Measurements from ENCODE around the gene BAHCC1.

Gene BAHCC1

GRCh38 chr17:81500047-81500446, 104.8 kb downstream of the BAHCC1 start:
- Histone ChIP-seq H3K9ac (ENCODE audit: low read length in 5 of 5) (no peak overlapping the region), H3K9me3 (ENCODE audit: control insufficient read depth in 5 of 5, low read length in 5 of 5) (no peaks in the 10 kb centered on the region), H3K4me1 (ENCODE audit: control insufficient read depth in 5 of 5, insufficient read depth in 5 of 5, low read length in 5 of 5) (peaks cover 0 to 13% (median 2%) of the 10 kb centered on the region in 5 donors), H3K27ac (ENCODE audit: low read depth, low read length) (no peak overlapping the region), H3K36me3 (ENCODE audit: control insufficient read depth in 5 of 5, insufficient read depth in 5 of 5, low read length in 5 of 5) (no peaks in the 10 kb centered on the region), H3K4me3 (ENCODE audit: low read depth in 1 of 5, low read length in 5 of 5) (no peak overlapping the region), H3K27me3 (ENCODE audit: control insufficient read depth in 5 of 5, insufficient read depth in 4 of 5, low read length in 5 of 5) (peaks cover 0 to 12% (median 2%) of the 10 kb centered on the region in 5 donors)

- Histone ChIP-seq H3K36me3 (ENCODE audit: control insufficient read depth in 5 of 5, insufficient read depth in 5 of 5, low read length in 5 of 5) (no peaks in the 10 kb centered on the region), H3K9me3 (ENCODE audit: control insufficient read depth in 5 of 5, low read length in 5 of 5) (no peaks in the 10 kb centered on the region), H3K9ac (ENCODE audit: low read length in 5 of 5) (no peak overlapping the region), H3K4me1 (ENCODE audit: control insufficient read depth in 5 of 5, insufficient read depth in 5 of 5, low read length in 5 of 5) (peaks cover 0 to 13% (median 2%) of the 10 kb centered on the region in 5 donors), H3K27ac (ENCODE audit: low read depth, low read length) (no peak overlapping the region), H3K27me3 (ENCODE audit: control insufficient read depth in 5 of 5, insufficient read depth in 4 of 5, low read length in 5 of 5) (peaks cover 0 to 11% (median 2%) of the 10 kb centered on the region in 5 donors), H3K4me3 (ENCODE audit: low read depth in 1 of 5, low read length in 5 of 5) (no peak overlapping the region)
Measured at GRCh38 chr17:81502471-81503017, 107.3 kb downstream of the BAHCC1 start.

GRCh38 chr17:81503619-81504018, 108.4 kb downstream of the BAHCC1 start:
- Histone ChIP-seq H3K36me3 (ENCODE audit: control insufficient read depth in 5 of 5, insufficient read depth in 5 of 5, low read length in 5 of 5) (peaks cover 0 to 1% (median under 1%) of the 10 kb centered on the region in 5 donors), H3K4me1 (ENCODE audit: control insufficient read depth in 5 of 5, insufficient read depth in 5 of 5, low read length in 5 of 5) (peaks cover 0 to 14% (median 3%) of the 10 kb centered on the region in 5 donors), H3K27ac (ENCODE audit: low read depth, low read length) (no peak overlapping the region), H3K9ac (ENCODE audit: low read length in 5 of 5) (no peak overlapping the region), H3K4me3 (ENCODE audit: low read depth in 1 of 5, low read length in 5 of 5) (no peak overlapping the region), H3K9me3 (ENCODE audit: control insufficient read depth in 5 of 5, low read length in 5 of 5) (no peaks in the 10 kb centered on the region), H3K27me3 (ENCODE audit: control insufficient read depth in 5 of 5, insufficient read depth in 4 of 5, low read length in 5 of 5) (peaks cover 0 to 9% (median 2%) of the 10 kb centered on the region in 5 donors)

- H3K27ac ChIP-seq (ENCODE audit: low read depth, low read length): peak overlapping the region; percentile 54
- H3K9me3 ChIP-seq (ENCODE audit: control insufficient read depth in 5 of 5, low read length in 5 of 5): no peaks in the 10 kb centered on the region
- H3K27me3 ChIP-seq (ENCODE audit: control insufficient read depth in 5 of 5, insufficient read depth in 4 of 5, low read length in 5 of 5): no peaks in the 10 kb centered on the region
- peaks cover 0 to 32% (median 30%) of the 10 kb centered on the region in 5 donors for H3K36me3 ChIP-seq (ENCODE audit: control insufficient read depth in 5 of 5, insufficient read depth in 5 of 5, low read length in 5 of 5)
- peaks cover 10 to 45% (median 44%) of the 10 kb centered on the region in 5 donors for H3K4me1 ChIP-seq (ENCODE audit: control insufficient read depth in 5 of 5, insufficient read depth in 5 of 5, low read length in 5 of 5)
- no peak overlapping the region for H3K9ac ChIP-seq (ENCODE audit: low read length in 5 of 5)
- peak overlapping the region in 4 of 5 donors; percentile 88 to 95 (median 91) for H3K4me3 ChIP-seq (ENCODE audit: low read depth in 1 of 5, low read length in 5 of 5)
Measured at GRCh38 chr17:81508639-81509206, 113.5 kb downstream of the BAHCC1 start.

GRCh38 chr17:81509207-81509971, 114.1 kb downstream of the BAHCC1 start:
- H3K27me3 ChIP-seq (ENCODE audit: control insufficient read depth in 5 of 5, insufficient read depth in 4 of 5, low read length in 5 of 5): no peaks in the 10 kb centered on the region

GRCh38 chr17:81509972-81510784, 114.9 kb downstream of the BAHCC1 start:
- Histone ChIP-seq H3K9ac (ENCODE audit: low read length in 5 of 5) (peak overlapping the region; percentile 40 to 89 (median 68)), H3K27ac (ENCODE audit: low read depth, low read length) (peak overlapping the region; percentile 54)

More at GRCh38 chr17:81509207-81509971, 114.1 kb downstream of the BAHCC1 start:
- Histone ChIP-seq H3K4me1 (ENCODE audit: control insufficient read depth in 5 of 5, insufficient read depth in 5 of 5, low read length in 5 of 5) (peaks cover 10 to 52% (median 50%) of the 10 kb centered on the region in 5 donors), H3K9me3 (ENCODE audit: control insufficient read depth in 5 of 5, low read length in 5 of 5) (no peaks in the 10 kb centered on the region), H3K9ac (ENCODE audit: low read length in 5 of 5) (peak overlapping the region in 4 of 5 donors; percentile 4 to 89 (median 48)), H3K27ac (ENCODE audit: low read depth, low read length) (peak overlapping the region; percentile 54), H3K4me3 (ENCODE audit: low read depth in 1 of 5, low read length in 5 of 5) (peak overlapping the region; percentile 49 to 95 (median 90)), H3K36me3 (ENCODE audit: control insufficient read depth in 5 of 5, insufficient read depth in 5 of 5, low read length in 5 of 5) (peaks cover 0 to 32% (median 30%) of the 10 kb centered on the region in 5 donors)

GRCh38 chr17:81510785-81511553, 115.7 kb downstream of the BAHCC1 start:
- H3K9me3 ChIP-seq (ENCODE audit: control insufficient read depth in 5 of 5, low read length in 5 of 5): no peaks in the 10 kb centered on the region
- peak overlapping the region; percentile 54 for H3K27ac ChIP-seq (ENCODE audit: low read depth, low read length)
- no peaks in the 10 kb centered on the region for H3K27me3 ChIP-seq (ENCODE audit: control insufficient read depth in 5 of 5, insufficient read depth in 4 of 5, low read length in 5 of 5)
- peaks cover 0 to 32% (median 30%) of the 10 kb centered on the region in 5 donors for H3K36me3 ChIP-seq (ENCODE audit: control insufficient read depth in 5 of 5, insufficient read depth in 5 of 5, low read length in 5 of 5)
- peak overlapping the region; percentile 62 to 89 (median 70) for H3K9ac ChIP-seq (ENCODE audit: low read length in 5 of 5)
- H3K4me3 ChIP-seq (ENCODE audit: low read depth in 1 of 5, low read length in 5 of 5): peak overlapping the region; percentile 88 to 96 (median 92)
- H3K4me1 ChIP-seq (ENCODE audit: control insufficient read depth in 5 of 5, insufficient read depth in 5 of 5, low read length in 5 of 5): peaks cover 10 to 63% (median 58%) of the 10 kb centered on the region in 5 donors

More at GRCh38 chr17:81509972-81510784, 114.9 kb downstream of the BAHCC1 start:
- Histone ChIP-seq H3K36me3 (ENCODE audit: control insufficient read depth in 5 of 5, insufficient read depth in 5 of 5, low read length in 5 of 5) (peaks cover 0 to 32% (median 30%) of the 10 kb centered on the region in 5 donors), H3K4me3 (ENCODE audit: low read depth in 1 of 5, low read length in 5 of 5) (peak overlapping the region; percentile 88 to 96 (median 92)), H3K9me3 (ENCODE audit: control insufficient read depth in 5 of 5, low read length in 5 of 5) (no peaks in the 10 kb centered on the region), H3K4me1 (ENCODE audit: control insufficient read depth in 5 of 5, insufficient read depth in 5 of 5, low read length in 5 of 5) (peaks cover 10 to 55% (median 52%) of the 10 kb centered on the region in 5 donors), H3K27me3 (ENCODE audit: control insufficient read depth in 5 of 5, insufficient read depth in 4 of 5, low read length in 5 of 5) (no peaks in the 10 kb centered on the region)

GRCh38 chr17:81511554-81511803, 116.2 kb downstream of the BAHCC1 start:
- H3K9me3 ChIP-seq (ENCODE audit: control insufficient read depth in 5 of 5, low read length in 5 of 5): no peaks in the 10 kb centered on the region
- no peaks in the 10 kb centered on the region for H3K27me3 ChIP-seq (ENCODE audit: control insufficient read depth in 5 of 5, insufficient read depth in 4 of 5, low read length in 5 of 5)
- H3K27ac ChIP-seq (ENCODE audit: low read depth, low read length): peak overlapping the region; percentile 48
- peaks cover 0 to 32% (median 30%) of the 10 kb centered on the region in 5 donors for H3K36me3 ChIP-seq (ENCODE audit: control insufficient read depth in 5 of 5, insufficient read depth in 5 of 5, low read length in 5 of 5)
- H3K4me1 ChIP-seq (ENCODE audit: control insufficient read depth in 5 of 5, insufficient read depth in 5 of 5, low read length in 5 of 5): peaks cover 10 to 68% (median 61%) of the 10 kb centered on the region in 5 donors
- H3K9ac ChIP-seq (ENCODE audit: low read length in 5 of 5): peak overlapping the region; percentile 62 to 89 (median 70)
- peak overlapping the region; percentile 88 to 96 (median 92) for H3K4me3 ChIP-seq (ENCODE audit: low read depth in 1 of 5, low read length in 5 of 5)

Data from subcutaneous abdominal adipose tissue (tissue), 5 donors.